ENCODE measurements around the gene TCOF1. TPM values are rescaled to one million over a fixed set of nuclear protein-coding genes. Genes with fewer than 3 reads are reported as not detected.
A peak's percentile ranks its signal among the peaks of the same experiment; 100 is the strongest.
"Not testable (repeated sequence)": the region's sequence is repeated elsewhere in the genome, so short reads cannot be mapped to it uniquely, and the experiment has no call there.

TCOF1 gene
- total RNA-seq, 1 donor from 2014 or later: 26.1 TPM

DNA sequence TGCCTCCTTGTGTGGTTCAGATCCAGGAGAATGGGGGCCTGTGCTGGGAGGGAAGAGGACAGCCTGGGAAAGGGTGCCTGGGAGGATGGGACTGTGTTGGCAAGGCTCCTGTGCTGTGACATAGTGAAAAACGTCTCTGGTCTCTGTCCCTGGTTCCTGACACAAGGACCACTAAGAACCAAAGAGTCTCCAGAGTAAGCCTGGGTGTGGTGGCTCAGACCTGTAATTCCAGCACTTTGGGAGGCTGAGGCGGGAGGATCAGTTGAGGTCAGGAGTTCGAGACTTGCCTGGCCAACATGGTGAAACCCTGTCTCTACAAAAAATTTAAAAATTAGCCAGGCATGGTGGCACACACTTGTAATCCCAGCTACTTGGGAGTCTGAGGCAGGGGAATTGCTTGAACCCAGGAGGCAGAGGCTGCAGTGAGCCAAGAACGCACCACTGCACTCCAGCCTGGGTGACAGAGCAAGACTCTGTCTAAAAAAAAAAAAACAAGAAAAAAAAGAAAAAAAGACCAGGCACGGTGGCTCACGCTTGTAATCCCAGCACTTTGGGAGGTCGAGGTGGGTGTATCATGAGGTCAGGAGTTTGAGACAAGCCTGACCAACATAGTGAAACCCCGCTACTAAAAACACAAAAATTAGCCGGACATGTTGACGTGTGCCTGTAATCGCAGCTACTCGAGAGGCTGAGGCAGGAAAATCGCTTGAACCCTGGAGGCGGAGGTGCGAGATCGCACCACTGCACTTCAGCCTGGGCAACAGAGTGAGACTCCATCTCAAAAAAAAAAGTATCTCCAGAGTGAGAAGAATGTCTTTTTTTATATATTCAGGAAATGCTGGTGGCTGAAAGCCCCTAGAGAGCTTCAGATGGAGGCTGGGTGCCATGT lies 56.6 kb downstream of the TCOF1 start:
- DNase-seq (ENCODE audit: low spot score): not testable (repeated sequence)

DNA sequence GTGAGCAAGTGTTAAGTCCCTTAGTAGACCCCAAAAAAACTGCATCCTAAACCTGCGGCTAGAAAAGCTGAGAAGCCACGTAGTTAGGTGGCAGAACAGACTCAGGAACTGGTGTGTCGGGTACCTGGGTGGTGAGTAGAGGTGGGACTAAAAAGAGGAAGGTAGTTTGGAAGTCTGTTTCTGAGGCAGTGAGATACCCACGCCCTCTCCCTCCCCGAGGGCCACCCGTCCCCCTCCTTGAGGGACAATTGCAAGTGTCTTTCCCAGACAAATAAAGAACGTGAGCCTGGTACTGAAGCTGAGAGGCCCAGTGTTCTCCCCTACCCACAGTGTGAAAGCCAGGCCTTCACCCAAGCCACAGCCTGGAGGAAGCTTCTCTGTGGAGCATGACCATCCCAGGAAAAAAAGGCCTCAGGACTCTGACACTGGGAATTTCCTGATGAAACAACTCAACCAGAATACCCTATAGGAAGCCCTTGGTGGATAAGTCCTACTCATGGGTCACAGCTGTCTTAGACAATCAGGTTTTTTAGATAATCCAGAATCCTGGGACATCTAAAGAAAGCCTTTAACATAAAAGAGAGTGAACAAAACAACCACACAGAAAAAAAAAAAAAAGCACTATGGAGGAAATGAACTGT lies 62.3 kb downstream of the TCOF1 start:
- DNase-seq (ENCODE audit: low spot score): no peak

- DNase-seq (ENCODE audit: low spot score): no peak
These were observed 64.6 kb downstream of the TCOF1 start for GRCh38 chr5:150422075-150422474.

GRCh38 chr5:150422758-150423157 lies 65.3 kb downstream of the TCOF1 start:
- DNase-seq (ENCODE audit: low spot score): no peak

DNA sequence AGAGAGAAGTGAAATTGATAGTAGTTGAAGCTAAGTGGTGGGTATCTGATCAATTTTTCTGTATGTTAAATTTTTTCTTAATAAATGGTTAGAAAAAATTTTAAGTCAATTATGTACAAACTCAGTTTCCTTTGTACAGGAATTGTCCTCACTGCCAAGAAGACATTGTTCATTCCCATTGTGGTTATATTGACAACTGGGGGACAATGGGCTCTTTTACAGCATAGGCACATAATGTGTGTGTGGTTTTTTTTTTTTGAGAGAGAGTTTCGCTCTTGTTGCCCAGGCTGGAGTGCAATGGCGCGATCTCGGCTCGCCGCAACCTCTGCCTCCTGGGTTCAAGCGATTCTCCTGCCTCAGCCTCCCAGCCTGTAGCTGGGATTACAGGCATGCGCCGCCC lies 68.7 kb downstream of the TCOF1 start:
- DNase-seq (ENCODE audit: low spot score): not testable (repeated sequence)

DNA sequence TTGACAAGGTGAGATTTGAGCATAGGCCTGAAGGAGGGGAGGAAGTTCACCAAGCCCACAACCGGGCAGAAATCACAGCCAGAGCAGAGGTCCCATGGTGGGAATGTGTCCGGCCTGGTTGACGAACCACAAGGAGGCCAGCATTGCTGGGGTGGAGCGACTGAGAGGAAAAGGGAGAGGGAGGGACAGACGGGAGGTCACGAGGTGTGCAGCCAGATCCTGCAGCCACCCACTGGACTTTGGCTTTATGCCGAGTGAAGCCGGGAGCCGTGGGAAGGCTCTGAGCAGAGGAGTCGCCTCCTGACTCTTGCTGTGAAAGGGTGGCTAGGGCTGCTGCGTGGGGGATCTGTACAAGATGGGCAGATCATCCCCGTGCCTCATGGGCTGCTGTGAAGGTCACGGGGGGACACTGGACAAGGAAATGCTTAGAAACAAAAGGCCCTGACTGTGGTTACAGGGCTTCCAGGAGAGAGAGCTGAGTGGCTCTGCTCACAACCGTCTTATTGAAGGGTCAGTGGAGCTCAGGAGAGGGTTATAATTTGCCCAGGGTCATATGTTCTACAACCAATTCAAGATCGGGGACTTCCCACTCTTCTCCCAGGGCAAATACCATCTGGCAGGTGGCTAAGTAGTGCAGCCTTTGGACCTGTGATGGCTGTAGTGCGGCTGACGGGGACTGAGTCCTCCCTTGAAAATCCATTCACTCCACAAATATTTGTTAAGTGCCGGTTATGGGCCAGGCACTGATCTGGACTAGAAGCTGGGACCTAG lies 70.8 kb downstream of the TCOF1 start:
- DNase-seq (ENCODE audit: low spot score): no peak

DNA sequence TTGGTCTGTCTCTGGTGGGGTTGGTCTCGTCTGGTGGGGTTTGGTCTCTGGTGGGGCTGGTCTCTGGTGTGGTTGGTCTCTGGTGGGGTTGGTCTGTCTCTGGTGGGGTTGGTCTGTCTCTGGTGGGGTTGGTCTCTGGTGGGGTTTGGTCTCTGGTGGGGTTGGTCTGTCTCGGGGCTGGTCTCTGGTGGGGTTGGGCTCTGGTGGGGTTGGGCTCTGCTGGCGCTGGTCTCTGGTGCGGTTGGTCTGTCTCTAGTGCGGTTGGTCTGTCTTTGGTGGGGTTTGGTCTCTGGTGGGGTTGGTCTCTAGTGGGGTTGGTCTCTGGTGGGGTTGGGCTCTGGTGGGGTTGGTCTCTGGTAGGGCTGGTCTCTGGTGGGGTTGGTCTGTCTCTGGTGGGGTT lies 71.5 kb downstream of the TCOF1 start:
- DNase-seq (ENCODE audit: low spot score): no peak

GRCh38 chr5:150429410-150429873 lies 71.9 kb downstream of the TCOF1 start:
- DNase-seq (ENCODE audit: low spot score): no peak

GRCh38 chr5:150431048-150431447 lies 73.6 kb downstream of the TCOF1 start:
- no peak for DNase-seq (ENCODE audit: low spot score)

DNA sequence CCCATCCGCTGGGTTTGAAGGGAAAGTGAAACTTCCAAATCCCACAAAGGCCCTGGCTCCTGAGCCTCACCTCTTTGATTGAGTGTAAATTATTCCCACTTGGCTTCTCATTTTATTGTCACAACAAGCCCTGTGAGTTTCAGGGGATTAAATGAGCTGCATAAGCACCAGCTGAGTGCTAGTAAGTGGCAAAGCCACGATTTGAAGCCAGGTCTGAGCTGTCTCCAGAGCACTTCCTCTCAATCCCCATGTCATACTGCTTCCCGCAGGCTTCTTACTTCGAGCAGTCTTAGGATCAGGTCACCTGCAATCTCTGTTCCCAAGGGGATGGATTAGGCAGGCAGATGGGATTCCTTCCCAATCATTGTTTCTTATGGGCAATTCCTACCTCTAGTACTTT lies 74.1 kb downstream of the TCOF1 start:
- DNase-seq (ENCODE audit: low spot score): no peak

GRCh38 chr5:150434464-150434863 lies 77.0 kb downstream of the TCOF1 start:
- DNase-seq (ENCODE audit: low spot score): no peak

GRCh38 chr5:150436141-150436680 lies 78.7 kb downstream of the TCOF1 start:
- DNase-seq (ENCODE audit: low spot score): peak; percentile 92

GRCh38 chr5:150438873-150439546 lies 81.5 kb downstream of the TCOF1 start:
- DNase-seq (ENCODE audit: low spot score): no peak

DNA sequence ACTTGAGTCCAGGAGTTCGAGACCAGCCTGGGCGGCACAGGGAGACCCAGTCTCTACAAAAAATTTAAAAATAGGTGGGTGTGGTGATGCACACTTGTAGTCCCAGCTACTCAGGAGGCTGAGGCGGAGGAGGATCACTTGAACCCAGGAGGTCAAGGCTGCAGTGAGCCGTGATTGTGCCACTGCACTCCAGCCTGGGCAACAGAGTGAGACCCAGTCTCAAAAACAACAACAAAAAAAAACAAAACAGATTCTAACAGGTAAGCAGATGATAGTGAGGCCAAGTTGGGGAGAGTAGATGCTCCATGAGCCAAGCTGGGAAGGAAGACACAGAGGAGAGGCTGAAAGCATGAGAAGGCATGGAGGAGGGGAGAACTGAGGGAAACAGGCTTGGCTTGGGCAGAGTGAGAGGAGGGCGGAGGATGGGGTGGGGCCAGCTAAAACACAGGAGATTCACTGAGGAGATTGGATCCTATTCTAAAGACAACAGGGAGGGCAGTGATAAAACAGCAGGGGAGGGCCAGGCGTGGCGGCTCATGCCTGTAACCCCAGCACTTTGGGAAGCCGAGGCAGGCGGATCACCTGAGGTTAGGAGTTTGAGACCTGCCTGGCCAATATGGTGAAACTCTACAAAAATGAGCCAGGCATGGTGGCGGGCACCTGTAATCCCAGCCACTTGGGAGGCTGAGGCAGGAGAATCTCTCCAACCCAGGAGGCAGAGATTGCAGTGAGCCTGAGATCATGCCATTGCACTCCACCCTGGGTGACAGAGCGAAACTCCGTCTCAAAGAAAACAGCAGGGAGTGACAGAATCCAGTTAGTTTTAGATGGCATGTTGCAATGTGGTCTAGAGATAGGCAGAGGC lies 83.7 kb downstream of the TCOF1 start:
- no peak for DNase-seq (ENCODE audit: low spot score)

GRCh38 chr5:150441813-150442698 lies 84.6 kb downstream of the TCOF1 start:
- DNase-seq (ENCODE audit: low spot score): no peak

DNA sequence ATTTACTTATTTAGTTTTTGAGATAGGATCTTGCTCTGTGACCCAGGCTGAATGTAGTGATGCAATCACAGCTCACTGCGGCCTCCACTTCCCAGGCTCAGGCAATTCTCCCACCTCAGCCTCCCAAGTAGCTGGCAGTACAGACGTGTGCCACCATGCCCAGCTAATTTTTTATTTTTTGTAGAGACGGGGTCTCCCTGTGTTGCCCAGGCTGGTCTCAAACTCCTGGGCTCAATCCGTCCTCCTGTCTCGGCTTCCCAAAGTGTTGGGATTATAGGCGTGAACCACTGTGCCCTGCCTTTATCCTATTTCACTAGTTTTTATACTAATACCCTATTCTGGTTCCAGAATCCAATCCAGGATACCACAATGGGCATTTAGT lies 85.2 kb downstream of the TCOF1 start:
- no peak for DNase-seq (ENCODE audit: low spot score)

- no peak for DNase-seq (ENCODE audit: low spot score)
These were observed 86.0 kb downstream of the TCOF1 start for GRCh38 chr5:150443242-150444075.

GRCh38 chr5:150444770-150445169 lies 87.3 kb downstream of the TCOF1 start:
- no peak for DNase-seq (ENCODE audit: low spot score)

Data from mesenteric fat pad (tissue), 1 donor.